Endothelial cell (in vitro differentiated cells): ENCODE measurements around the gene MOSPD2. TPM values are rescaled to one million over a fixed set of nuclear protein-coding genes. Genes with fewer than 3 reads are reported as not detected.

Experiments used
- DNase-seq: peaks from one replicate; pipeline ENCODE4 v3.0.0; 2021; ENCODE audit warnings: low spot score
- H3K27ac Mint-ChIP-seq: one replicate; pipeline ENCODE4 v1.8.0; 2021; ENCODE audit warnings: mixed read lengths, inconsistent platforms; ENCODE audit not compliant: unreplicated experiment
- H3K27me3 Mint-ChIP-seq: one replicate; pipeline ENCODE4 v1.8.0; 2021; ENCODE audit warnings: mild to moderate bottlenecking, moderate library complexity, mixed read lengths, inconsistent platforms; ENCODE audit not compliant: unreplicated experiment
- H3K36me3 Mint-ChIP-seq: one replicate; pipeline ENCODE4 v1.8.0; 2021; ENCODE audit warnings: mild to moderate bottlenecking, low read depth, mixed read lengths, inconsistent platforms; ENCODE audit not compliant: unreplicated experiment
- H3K4me1 Mint-ChIP-seq: one replicate; pipeline ENCODE4 v1.8.0; 2021; ENCODE audit warnings: mild to moderate bottlenecking, mixed read lengths, inconsistent platforms; ENCODE audit not compliant: unreplicated experiment
- H3K4me3 Mint-ChIP-seq: one replicate; pipeline ENCODE4 v1.8.0; 2021; ENCODE audit warnings: mild to moderate bottlenecking, mixed read lengths, inconsistent platforms; ENCODE audit not compliant: unreplicated experiment
- H3K9me3 Mint-ChIP-seq: one replicate; pipeline ENCODE4 v1.8.0; 2021; ENCODE audit warnings: mixed read lengths, inconsistent platforms; ENCODE audit not compliant: unreplicated experiment
- total RNA-seq: library from RNA; stranded (reverse); fragmentation: NEBNext Ultra II Directional; extraction: Animal tissue kit (Norgen Biotek cat#: 25700); gene quantifications from one replicate; pipeline ENCODE4 v1.2.1, GENCODE V29; 2021; ENCODE audit not compliant: unreplicated experiment
- TF ChIP-seq, protein P1 (sequence below): fragments of 200-600 bp; sonication (generic); IDR thresholded peaks from one replicate; pipeline ENCODE4 v1.5.0; 2021; ENCODE audit warnings: antibody characterized with exemption; ENCODE audit not compliant: unreplicated experiment

MOSPD2 gene
- total RNA-seq, 1 donor from 2014 or later = 10.0 TPM

DNA sequence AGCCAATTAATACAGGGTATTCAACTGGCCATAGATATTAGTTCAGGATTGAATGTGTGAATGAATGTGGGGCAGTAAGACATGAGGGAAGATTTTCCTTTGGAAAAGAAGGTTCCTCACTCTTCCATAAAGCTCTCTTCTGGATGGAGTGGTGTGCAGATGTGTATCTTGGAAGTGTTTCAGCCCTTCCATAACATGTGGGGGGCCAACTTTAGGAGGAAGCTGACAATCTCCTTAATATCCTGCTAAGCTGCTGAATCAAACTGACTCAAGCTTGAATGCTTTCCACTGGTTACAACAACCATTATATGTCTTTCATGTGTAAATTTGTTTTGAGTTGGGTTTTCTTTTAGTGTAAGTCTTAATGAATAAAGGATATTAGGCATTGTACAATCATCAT, 40.6 kb upstream of the MOSPD2 start:
- Mint-ChIP-seq H3K36me3 (no peaks in the 10 kb centered on the region), H3K27me3 (peaks cover 3% of the 10 kb centered on the region), H3K4me1 (no peaks in the 10 kb centered on the region), H3K27ac (no peak overlapping the region), H3K4me3 (no peak overlapping the region), H3K9me3 (no peaks in the 10 kb centered on the region)
- no peak for DNase-seq
- TF ChIP-seq, protein P1, sequence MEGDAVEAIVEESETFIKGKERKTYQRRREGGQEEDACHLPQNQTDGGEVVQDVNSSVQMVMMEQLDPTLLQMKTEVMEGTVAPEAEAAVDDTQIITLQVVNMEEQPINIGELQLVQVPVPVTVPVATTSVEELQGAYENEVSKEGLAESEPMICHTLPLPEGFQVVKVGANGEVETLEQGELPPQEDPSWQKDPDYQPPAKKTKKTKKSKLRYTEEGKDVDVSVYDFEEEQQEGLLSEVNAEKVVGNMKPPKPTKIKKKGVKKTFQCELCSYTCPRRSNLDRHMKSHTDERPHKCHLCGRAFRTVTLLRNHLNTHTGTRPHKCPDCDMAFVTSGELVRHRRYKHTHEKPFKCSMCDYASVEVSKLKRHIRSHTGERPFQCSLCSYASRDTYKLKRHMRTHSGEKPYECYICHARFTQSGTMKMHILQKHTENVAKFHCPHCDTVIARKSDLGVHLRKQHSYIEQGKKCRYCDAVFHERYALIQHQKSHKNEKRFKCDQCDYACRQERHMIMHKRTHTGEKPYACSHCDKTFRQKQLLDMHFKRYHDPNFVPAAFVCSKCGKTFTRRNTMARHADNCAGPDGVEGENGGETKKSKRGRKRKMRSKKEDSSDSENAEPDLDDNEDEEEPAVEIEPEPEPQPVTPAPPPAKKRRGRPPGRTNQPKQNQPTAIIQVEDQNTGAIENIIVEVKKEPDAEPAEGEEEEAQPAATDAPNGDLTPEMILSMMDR = no peak

- Mint-ChIP-seq H3K4me3 (no peak overlapping the region), H3K9me3 (no peaks in the 10 kb centered on the region), H3K36me3 (no peaks in the 10 kb centered on the region), H3K27ac (no peak overlapping the region), H3K4me1 (no peaks in the 10 kb centered on the region), H3K27me3 (peaks cover 2% of the 10 kb centered on the region)
- TF ChIP-seq, protein P1 = no peak
- no peak for DNase-seq
Measured at GRCh38 chrX:14837155-14837554, 36.1 kb upstream of the MOSPD2 start.

DNA sequence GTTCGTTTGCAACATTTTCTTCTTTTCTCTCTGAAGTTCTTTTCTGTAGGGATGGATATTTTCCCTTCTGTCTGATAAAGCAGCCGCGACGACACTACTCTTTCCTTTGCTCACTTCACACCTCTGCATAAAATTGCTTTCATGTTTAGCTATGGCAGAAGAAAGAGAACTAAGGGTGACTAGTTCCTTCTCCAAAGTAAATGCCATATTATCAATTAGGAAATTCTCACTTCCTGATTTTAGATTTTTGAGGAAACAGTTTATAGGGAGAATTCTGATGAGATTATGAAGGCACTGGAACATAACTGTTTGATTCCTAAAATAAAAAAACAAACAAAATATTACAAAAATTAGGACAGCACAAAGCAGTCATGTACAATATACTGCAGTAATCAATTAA, 29.6 kb upstream of the MOSPD2 start:
- TF ChIP-seq, protein P1 = no peak
- Mint-ChIP-seq H3K4me1 (peaks cover 3% of the 10 kb centered on the region), H3K36me3 (no peaks in the 10 kb centered on the region), H3K9me3 (no peaks in the 10 kb centered on the region), H3K27ac (no peak overlapping the region), H3K4me3 (no peak overlapping the region), H3K27me3 (peaks cover 2% of the 10 kb centered on the region)
- no peak for DNase-seq

- no peak overlapping the region for H3K4me3 Mint-ChIP-seq
- TF ChIP-seq, protein P1 = no peak
- no peaks in the 10 kb centered on the region for H3K36me3 Mint-ChIP-seq
Measured at GRCh38 chrX:14851526-14851925, 21.7 kb upstream of the MOSPD2 start.

GRCh38 chrX:14864631-14865030, 8.6 kb upstream of the MOSPD2 start:
- TF ChIP-seq, protein P1 = no peak
- no peaks in the 10 kb centered on the region for H3K4me1 Mint-ChIP-seq
- no peak overlapping the region for H3K4me3 Mint-ChIP-seq
- H3K36me3 Mint-ChIP-seq = peaks cover 3% of the 10 kb centered on the region
- no peaks in the 10 kb centered on the region for H3K9me3 Mint-ChIP-seq
- no peaks in the 10 kb centered on the region for H3K27me3 Mint-ChIP-seq
- no peak overlapping the region for H3K27ac Mint-ChIP-seq
- no peak for DNase-seq

More at GRCh38 chrX:14851526-14851925, 21.7 kb upstream of the MOSPD2 start:
- DNase-seq = no peak
- H3K27me3 Mint-ChIP-seq = no peaks in the 10 kb centered on the region
- H3K4me1 Mint-ChIP-seq = peaks cover 5% of the 10 kb centered on the region
- H3K27ac Mint-ChIP-seq = no peak overlapping the region
- H3K9me3 Mint-ChIP-seq = no peaks in the 10 kb centered on the region
